Activated CD4-positive, alpha-beta T cell treated with anti-CD3 and anti-CD28 coated beads for 4 hours (primary cell): ENCODE data around the gene FAM177A1.
"Not testable (repeated sequence)": the region's sequence is repeated elsewhere in the genome, so short reads cannot be mapped to it uniquely, and the experiment has no call there.

Experiments
- DNase-seq, 2 donors: peaks; one replicate each; pipeline ENCODE4 v3.0.0-alpha.2; 2020

The FAM177A1 gene

DNA sequence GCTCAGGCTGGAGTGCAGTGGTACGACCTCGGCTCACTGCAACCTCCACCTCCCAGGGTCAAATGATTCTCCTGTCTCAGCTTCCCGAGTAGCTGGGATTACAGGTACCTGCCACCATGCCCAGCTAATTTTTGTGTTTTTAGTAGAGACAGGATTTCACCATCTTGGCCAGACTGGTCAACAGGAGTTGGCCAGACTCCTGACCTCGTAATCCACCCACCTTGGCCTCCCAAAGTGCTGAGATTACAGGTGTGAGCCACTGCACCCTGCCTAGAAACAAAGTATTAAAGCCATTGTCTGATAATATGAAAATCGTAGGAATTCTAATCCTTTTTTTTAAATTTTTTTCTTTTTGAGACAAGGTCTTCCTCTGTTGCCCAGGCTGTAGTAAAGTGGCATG is 19.7 kb downstream of the FAM177A1 start:
- DNase-seq: not testable (repeated sequence)

DNA sequence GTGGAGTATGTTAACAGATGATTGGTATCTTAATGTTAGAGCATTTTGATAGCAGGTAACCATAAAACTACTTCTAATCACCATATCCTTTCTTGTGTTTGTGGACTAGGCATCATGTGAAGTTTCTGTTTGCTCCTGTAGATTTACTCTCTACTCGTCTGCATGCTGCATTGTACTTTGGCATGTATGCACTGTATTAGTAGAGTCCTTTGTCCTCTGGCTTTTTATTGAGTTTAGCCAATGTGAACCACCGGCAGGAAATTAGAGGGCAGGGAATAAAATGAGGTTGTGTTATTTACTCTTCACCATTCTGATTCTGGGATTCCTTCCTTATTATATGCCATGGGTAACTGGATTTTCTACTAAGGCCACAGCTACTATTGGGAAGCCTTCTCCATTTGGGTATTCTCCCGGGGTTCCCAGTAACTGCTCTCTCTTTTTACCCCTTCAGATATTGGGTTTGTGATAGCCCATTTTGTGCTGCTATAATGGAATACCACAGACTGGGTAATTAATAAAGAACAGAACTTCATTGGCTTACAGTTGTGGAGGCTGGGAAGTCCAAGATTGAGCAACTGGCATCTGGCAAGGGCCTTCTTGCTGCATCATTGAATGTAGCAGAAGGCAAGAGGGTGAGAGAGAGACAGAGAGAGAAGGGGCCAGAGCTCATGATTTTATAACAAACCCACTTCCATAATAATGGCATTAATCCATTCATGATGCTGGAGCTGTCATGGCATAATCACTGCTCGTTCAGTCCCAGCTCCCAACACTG is 22.4 kb downstream of the FAM177A1 start:
- DNase-seq: no peak

DNA sequence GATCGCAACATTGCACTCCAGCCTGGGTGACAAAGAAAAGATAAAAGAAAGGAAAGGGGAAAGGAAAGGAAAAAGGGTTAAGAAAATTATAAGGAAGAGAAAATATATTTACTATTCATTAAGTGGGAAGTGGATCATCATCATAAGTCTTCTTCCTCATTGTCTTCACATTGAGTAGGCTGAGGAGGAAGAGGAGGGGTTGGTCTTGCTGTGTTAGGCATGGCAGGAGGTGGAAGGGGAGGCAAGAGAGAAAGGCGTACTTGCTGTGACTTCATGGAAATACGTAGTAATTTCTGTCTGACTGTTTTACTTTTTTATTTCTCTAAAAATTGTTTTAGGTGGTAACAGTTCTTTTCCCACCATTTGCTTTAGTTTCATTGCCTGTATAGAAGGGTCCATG is 26.2 kb downstream of the FAM177A1 start:
- DNase-seq: no peak

DNA sequence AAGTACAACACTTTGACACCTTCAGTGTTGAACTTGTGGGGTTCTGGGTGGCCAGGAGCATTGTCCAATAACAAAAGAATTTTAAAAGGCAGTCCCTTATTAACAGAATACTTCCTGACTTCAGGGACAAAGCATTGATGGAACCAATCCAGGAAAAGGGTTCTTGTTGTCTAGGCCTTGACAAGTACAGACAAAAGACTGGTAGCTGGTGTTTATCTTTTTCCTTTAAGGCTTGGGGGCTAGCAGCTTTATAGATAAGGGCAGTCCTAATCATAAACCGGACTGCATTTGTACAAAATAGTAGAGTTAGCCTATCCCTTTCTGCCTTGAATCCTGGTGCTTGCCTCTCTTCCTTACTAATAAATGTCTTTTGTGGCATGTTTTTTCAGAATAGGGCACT is 27.4 kb downstream of the FAM177A1 start:
- no peak for DNase-seq

DNA sequence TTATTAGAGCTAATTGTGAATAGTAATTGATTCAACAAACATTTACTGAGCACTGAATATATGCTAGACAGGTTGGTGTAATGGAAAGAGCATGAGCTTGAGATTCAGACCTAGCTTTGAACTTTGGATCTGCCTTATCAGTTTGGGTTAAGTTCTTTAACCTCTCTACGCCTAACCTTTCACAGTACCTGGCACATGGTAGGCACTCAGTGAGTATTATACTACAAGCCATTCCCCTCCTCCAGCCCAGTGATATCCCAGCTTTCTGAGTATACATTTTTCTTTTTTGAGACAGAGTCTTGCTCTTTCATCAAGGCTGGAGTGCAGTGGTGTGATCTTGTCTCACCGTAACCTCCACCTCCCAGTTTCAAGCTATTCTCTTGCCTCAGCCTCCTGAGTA is 32.0 kb downstream of the FAM177A1 start:
- DNase-seq: no peak

DNA sequence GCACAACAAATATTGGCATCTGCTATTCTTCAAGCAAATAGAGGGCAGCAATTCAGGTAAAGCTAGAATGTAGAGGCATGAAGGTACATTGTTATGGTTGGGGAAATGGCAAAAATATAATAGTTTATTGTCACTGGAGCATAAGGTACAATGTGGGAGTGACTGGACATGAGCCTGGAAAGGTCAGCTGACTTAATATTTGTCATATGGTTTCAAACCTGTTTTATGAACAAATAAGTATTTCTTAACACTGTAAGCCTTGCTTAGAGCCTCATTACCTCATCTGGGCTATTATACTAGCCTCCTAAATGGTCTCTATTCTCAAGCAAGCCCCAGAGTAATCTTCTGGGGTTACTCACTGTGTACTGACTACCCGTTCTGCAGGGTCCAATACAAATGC is 33.7 kb downstream of the FAM177A1 start:
- no peak for DNase-seq

DNA sequence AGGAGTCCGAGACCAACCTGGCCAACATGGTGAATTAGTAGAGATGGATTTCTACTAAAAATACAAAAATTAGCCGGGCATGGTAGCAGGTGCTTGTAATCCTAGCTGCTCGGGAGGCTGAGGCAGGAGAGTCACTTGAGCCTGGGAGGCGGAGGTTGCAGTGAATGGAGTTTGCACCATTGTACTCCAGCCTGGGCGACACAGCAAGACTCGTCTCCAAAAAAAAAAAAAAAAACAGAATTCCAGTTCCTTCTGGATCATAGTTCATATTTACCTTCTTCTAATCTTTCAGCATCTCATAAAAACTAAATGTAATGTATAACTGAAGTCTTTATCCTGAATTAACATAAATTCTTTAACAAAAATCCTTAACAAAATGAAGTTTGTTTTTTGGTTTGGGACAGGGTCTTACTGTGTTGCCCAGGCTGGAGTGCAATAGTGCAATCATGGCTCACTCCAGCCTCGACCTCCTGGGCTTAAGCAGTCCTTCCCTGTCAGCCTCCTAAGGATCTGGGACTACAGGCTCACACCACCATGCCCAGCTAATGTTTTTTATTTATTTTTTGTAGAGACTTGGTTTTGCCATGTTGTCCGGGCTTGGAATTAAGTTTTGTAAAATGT is 37.6 kb downstream of the FAM177A1 start:
- DNase-seq: no peak

DNA sequence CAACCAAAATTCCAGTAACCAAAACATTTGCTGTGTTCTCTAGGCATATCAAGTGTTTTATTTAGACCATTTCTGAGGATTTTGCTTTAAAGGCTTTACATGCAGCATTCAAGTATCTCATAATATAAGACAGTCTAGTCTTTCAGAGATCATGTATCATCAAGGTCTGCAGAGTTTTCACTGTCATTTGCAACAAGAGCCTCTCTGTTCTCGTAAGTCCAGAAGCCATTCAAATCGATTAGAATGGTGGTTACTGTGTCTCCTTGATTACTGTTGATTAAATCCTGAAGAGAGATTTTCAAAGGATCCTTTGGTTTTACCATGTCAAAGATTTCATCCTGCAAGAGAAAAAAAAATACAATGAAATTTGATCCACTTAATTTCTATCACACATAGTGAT is 39.4 kb downstream of the FAM177A1 start:
- no peak for DNase-seq

DNA sequence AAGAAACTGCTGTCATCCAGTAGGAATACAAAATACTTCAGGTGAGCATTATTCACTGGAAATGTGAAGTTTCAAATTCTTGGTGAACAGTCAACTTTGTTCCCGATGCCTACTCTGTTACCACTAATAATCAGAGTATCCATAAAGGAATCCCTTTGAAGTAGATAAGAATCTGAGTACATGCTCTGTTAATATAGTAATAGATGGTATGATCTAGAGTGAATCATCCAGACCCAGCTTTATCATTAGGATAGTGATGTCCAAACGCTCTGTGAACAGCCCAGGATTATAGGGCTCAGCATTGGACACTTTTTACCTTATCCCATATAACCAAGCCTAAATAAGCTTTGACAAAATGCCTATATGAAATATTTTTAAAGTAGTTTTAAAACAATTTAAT is 42.4 kb downstream of the FAM177A1 start:
- no peak for DNase-seq

DNA sequence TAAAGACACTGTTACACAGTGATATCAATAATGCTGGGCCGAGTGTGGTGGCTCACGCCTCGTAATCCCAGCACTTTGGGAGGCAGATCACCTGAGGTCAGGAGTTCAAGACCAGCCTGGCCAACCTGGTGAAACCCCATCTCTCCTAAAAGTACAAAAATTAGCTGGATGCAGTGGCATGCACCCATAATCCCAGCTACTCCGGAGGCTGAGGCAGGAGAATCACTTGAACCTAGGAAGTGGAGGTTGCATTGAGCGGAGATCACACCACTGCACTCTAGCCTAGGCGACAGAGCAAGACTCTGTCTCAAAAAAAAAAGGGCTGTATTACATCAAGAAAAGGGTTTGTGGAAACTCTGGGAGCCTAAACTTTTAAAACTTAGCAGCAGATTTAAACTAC is 48.6 kb downstream of the FAM177A1 start:
- not testable (repeated sequence) for DNase-seq

DNA sequence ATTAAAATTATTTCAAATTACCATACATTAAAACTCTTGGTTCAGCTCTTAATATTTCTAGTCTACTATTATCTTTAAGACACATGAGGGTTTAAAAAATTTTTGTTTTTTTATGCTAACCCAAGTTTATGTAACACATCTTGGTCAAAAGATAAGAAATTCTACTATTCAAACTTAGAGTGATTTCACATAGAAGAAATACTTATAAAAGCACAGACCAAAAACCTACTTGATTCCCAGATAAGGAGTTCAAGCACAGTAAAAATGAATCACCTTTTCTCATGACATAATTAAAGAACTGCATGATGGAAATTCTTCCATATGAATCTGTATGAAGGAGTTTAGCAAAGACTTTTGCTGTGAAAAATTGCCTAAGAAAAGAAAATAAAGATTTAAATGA is 61.8 kb downstream of the FAM177A1 start:
- DNase-seq: no peak

DNA sequence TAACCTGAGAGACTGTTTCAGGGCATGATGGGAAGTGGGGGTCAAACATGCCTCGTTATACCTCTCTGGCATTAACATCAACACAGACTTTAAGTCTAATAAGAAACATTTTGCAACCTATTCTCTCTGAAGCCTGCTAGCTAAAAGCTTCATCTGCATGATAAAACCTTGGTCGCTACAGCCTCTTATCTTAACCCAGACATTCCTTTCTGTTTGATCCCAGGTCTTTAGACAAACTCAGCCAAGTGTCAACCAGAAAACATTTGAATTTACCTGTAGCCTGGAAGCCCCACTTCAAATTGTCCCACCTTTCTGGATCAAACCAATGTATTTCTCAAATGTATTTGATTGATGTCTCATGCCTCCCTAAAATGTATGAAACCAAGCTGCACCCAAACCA is 66.6 kb downstream of the FAM177A1 start:
- DNase-seq: no peak

DNA sequence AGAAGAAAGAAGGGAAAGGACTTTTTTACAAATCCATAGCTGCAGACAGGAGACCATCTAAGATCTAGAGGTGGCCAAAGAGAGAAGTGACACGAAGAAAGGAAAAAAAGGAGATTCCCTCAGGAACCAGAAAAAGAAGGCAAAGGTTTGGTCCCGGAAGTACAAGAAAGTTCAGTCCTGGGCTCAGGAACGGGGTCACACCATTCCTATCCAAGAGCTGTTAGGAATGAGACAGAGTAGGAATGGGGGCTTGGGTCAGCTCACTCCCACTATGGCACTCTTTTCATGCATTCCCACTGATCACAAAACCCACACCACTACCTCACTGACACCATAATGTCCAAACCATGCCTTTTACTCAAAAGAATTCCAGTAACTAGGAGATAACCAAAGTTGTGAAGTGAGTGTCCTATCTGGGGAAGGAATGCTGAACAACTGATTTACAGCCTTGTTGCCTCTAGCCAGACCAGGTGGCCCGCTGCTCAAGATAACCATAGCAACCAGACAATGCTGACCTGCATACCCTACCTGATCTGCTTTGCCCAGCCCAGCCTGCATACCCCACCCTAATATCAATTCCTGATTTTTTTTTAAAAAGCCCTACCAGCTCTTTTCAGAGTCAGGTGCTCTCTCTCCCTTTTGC is 67.4 kb downstream of the FAM177A1 start:
- no peak for DNase-seq

DNA sequence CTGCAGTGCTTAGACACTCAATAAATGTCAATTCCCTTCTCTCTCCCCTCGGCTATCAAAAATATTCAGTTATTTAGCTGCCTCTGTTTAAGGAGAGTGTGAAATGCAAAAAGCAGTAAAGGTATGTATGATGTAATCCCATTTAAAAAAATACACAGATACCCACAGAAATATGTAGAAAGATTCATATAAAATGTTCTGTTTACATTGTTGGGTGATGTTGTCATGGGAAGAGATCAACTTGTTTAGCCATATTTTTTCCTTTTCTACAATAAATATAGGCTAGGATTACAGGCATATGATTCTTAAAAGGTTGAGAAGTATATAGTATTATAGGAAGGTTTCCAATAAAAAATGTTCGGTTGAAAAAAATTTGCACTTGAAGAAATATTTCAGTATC is 68.0 kb downstream of the FAM177A1 start:
- DNase-seq: no peak

DNA sequence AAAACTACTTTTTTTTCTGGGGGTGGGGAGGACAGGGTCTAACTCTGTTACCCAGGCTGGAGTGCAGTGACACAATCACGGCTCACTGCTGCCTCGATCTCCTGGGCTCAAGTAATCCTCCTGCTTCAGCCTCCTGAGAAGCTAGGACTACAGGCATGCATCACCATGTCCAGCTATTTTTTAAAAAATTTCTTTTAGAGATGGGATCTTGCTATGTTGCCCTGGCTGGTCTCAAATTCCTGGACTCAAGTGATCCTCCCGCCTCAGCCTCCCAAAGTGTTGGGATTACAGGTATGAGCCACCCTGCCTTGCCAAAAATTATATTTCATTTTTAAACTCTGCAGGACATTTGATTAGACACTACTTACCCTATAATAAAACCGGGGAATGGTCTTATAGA is 70.2 kb downstream of the FAM177A1 start:
- no peak for DNase-seq

DNA sequence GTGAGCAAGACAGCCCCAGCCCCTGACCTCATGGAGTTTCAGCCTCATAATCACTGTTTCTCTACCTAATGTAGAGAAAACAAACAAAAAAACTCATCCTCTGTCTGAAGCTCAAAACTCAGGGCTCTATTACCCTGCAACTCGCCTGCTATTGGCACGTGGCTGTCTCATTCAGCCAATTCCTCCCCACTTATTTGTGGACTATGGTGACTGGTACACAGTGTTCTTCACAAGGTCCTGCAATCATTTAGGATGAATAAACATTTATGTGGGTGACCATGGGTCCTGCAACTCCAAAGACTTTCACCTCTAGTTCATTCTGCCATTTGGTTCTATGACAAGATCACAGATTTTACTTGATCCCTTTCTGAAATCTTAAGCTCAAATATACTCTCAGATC is 71.0 kb downstream of the FAM177A1 start:
- no peak for DNase-seq

DNA sequence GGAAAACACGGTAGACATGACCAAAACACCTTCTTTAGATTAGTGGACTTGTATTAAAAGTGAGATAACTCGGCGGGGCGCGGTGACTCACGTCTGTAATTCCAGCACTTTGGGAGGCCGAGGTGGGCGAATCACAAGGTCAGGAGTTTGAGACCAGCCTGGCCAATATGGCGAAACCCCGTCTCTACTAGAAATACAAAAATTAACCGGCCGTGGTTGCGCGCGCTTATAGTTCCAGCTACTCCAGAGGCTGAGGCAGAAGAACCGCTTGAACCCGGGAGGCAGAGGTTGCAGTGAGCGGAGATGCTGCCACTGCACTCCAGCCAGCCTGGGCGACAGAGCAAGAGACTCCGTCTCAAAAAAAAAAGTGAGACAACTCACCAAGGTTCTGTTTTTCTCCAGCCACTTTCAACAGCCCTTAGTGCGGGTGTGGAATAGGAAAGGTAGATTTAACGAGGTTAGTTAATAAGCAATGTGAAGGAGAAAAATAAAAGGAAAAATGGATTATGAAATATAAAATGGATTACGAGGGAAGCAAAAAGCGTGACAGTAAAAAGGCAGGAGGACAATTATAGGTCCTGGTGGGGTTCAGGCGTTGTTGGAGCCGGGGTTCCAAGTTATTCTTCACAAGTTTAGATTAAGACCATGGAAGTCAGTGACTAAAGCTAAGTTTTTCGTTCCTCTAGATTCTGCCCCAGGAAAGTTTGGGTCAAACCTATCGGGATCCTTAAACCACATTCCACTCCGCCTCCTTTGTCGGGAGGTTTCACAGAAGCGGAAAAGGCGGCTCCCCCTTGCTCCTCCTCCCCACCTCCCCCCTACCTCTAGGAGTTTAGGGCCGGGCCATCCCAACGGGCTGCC is 75.2 kb downstream of the FAM177A1 start:
- DNase-seq: peak in 1 of 2 donors; percentile 5

DNA sequence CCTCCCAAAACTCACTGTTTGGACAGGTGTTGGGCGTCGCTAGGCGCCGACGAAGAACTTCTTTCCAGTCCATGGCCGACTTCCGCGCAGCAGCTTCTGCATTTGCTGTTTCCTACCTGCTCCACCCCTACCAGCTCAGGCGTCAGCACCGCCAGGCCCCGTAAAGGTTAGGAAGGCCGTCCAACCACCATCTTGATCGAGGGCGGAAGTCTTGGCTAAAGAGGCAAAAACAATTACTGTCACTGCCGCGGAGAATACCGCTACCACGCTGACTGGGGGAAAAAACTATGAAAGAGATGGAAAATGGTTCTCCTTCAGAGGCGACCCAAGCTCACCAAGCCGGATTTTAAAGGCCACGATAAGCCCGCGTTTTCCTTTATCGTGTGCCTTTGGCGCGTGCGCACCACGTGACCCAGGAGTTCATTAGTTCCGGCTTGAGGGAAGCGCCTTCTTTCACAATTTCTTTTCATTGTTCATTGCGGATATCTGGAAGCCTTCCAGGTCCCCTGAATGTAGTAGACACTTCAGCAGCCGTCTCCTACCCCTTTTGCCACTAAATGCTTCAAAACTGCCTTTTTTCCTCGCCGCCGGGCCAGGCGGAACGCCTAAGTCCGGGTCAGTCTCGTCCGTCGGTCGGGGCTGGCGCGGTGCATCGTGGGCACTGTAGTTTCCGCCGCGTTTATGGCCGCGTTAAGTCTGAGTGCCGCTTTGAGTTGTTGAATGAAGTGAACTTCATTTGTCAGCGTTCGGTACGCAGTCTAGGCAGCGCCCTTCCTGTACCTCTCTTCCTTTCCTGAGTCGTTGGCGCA is 76.0 kb downstream of the FAM177A1 start, which contains the start of the genes PPP2R3C and PRORP:
Gene PPP2R3C, minus strand, starts transcription at position 104 of the 809 bp plus-strand sequence. Its CDS starts 31 bp downstream, at position 73.
Gene PRORP, plus strand, starts transcription at position 666 of the 809 bp plus-strand sequence. CDS start 694 bp downstream, outside the sequence.
- DNase-seq: peak; percentile 86 to 88

DNA sequence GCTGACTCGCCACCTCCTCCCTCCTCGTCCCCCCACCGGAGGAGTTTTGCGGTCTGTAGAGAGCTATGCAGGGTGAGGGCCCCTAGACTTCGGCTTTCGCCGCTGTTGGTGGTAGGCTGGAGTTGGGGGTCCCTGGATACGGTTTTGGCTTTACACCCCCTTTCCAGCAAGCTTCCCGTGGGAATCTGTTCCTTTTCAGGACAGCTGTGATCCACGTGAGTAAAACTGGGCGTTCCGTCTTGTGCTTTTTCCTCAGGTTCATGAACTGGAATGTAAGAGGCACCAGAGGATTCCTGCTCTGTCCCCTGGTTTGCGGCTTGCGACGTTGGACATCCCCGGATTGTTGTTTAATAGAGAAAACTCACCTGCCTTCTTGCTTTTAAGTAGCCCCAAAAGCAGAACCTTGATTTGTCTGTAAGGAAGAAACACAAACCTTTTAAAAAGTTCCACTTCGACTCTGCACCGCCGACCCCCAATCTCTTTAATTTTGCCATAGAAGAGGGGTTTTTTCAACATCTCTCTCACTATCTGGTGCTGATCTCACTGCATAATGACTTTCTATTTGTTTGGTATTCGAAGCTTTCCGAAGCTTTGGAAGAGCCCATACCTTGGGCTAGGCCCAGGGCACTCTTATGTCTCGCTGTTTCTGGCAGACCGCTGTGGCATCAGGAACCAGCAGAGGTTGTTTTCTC is 76.8 kb downstream of the FAM177A1 start:
- DNase-seq: no peak

DNA sequence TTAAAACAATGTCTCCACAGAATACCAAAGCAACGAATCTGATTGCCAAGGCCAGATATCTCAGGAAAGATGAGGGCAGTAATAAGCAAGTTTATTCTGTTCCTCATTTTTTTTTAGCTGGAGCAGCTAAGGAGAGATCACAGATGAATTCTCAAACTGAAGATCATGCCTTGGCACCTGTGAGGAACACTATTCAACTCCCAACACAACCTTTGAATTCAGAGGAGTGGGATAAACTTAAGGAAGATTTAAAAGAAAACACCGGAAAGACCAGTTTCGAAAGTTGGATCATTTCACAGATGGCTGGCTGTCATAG is 77.3 kb downstream of the FAM177A1 start:
- no peak for DNase-seq

DNA sequence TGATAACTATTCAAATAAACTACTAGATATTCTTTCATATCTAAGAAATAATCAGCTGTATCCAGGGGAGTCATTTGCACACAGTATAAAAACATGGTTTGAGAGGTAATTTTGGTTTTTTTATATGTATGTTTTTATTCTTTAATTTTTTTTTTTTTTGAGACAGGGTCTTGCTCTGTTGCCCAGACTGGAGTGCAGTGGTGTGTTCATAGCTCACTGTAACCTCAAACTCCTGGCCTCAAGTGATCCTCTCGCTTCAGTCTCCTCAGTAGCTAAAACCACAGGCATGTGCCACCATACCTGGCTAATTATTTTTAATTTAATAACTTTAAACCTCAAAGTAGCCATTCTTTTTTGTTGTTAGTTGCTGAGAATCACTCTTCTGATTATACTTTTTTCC is 78.1 kb downstream of the FAM177A1 start:
- DNase-seq: no peak
